GM19099 (cell line): Measurements from ENCODE around the gene KNDC1.

ENCODE experiments used
- POLR2A ChIP-seq: IDR thresholded peaks from 3 replicates; pipeline ENCODE4 v1.6.1; 2011; ENCODE audit warnings: low read depth; ENCODE audit not compliant: insufficient read length; ENCODE audit errors: extremely low read depth

The KNDC1 gene

DNA sequence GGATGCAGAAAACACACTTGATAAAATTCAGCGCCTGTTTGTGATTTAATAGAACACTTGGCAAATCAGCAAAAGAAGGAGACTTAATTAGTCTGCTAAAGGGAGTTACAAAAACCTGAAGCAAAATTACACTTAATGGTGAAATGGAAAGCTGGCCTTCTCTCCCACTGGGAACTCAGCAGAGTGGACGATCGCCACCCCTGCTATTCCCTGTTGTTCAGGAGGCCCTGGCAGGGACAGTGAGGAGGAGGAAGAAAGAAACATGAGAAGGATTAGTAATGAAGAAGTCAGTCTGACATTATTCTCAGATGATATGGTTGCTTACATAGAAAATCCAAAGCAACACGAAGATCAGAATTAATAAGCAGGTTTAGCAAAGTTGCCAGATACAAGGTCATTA is 5.6 kb upstream of the KNDC1 start:
- no peak for TF ChIP-seq POLR2A

DNA sequence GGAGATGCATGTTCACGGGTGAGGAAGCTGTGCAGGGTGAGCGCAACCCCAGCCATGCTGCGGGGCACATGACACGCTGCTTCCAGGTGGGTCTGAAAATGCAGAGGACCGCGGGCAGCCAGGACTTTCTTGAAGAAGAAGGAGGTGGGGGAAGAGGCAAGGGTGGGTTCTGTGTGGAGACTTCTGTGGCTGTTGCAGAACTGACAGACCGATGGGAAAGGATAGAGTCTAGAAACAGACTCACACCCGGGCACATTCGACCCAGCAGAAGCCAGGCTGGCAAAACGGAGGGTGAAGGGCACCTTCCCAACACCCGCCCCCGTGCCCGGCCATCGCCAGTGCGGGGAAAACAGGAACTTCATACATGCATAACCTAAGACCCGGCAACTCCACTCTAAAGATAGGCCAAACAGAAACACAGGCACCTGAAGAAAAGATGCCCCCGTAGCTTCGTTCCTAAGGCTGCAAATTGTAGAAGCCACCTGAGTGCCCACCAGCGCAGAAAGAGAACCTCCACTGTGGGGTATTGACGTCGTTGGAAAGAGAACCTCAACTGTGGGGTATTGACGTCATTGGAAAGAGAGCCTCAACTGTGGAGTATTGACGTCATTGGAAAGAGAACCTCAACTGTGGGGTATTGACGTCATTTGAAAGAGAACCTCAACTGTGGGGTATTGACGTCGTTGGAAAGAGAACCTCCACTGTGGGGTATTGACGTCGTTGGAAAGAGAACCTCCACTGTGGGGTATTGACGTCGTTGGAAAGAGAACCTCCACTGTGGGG is 4.8 kb upstream of the KNDC1 start:
- no peak for TF ChIP-seq POLR2A

DNA sequence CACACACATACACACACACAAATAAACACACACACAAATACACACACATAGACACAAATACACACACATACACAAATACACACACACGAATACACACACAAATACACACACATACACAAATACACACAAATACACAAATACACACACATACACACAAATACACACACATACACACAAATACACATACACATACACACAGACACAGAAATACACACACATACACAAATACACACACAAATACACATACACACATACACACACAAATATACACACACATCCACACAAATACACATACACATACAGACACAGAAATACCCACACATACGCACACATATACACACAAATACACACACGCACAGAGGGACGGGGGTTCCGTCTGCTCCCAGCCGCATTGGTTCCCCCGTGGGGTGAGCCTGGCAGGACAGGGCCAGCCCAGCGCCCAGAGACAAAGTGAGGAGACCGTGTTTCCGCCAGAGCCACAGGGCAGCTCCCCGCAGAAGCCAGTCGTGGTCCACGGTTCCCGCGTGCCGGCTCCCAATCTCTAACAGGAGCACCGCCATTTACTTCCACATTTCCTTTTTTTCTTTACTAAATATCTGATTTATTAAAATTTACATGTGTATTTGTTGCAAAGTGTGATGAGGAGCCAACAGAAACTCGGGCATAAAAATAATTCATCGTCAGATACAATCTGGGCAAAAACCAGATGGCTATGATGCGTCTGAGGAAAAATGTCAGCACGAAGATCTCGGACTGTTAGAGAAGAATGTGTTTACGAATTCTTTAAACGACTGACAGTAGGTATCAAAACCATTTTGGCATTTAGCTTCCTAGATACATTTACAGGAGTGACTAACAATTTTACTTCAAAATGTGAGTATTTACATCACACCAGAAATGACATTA is 3.1 kb upstream of the KNDC1 start:
- no peak for TF ChIP-seq POLR2A

DNA sequence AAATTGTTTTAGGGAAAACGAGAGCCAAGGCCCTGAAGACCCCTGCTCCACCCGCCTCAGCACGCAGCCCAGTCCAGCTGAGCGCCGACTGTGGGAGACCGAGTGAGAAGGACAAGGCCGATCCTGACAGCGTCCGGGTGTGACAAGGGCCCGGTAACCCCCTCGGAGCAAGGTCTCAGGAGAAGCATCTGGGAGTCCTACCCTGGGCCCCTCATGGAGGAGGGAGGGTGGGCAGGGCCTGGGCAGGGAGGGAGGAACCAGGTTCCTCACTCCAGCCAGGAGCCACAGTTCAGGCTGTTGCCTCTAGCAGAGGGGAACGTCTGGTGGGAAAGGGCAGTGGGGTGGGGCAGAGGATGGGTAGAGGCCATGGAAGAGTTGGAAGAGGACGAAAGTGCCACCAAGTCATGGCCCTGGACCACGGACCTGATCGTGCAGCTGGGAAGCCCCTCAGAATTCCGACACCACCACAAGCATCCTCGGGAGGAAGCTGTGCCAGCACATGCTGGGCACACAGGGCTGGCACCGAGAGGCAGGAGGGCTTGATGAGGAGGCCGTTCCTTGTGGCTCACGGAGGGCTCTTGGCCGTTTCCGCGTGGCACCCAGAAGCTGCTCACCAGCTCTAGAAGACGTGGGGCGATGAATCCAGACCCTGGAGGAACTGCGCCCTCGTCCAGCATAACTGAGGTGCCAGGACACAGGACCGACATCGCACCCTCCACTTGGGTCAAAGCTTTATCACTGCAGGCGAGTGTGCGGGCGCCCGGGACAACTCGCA is 2.2 kb upstream of the KNDC1 start:
- no peak for TF ChIP-seq POLR2A

DNA sequence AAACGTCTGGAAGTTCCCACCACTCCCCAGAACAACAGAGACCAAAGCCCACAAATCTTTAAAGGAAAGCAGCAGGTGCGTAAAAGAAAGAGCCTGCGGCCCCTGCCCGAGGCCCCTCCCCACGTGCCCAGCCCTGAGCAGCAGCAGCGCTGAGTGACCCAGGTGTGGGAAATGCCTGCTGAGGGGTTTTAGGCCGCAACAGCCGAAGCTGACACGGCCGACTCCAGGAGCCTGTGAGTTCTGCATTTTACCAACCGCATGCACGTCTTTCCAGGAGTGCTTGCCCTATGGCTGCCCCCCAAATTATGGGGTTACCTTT is 1.6 kb upstream of the KNDC1 start:
- no peak for TF ChIP-seq POLR2A

DNA sequence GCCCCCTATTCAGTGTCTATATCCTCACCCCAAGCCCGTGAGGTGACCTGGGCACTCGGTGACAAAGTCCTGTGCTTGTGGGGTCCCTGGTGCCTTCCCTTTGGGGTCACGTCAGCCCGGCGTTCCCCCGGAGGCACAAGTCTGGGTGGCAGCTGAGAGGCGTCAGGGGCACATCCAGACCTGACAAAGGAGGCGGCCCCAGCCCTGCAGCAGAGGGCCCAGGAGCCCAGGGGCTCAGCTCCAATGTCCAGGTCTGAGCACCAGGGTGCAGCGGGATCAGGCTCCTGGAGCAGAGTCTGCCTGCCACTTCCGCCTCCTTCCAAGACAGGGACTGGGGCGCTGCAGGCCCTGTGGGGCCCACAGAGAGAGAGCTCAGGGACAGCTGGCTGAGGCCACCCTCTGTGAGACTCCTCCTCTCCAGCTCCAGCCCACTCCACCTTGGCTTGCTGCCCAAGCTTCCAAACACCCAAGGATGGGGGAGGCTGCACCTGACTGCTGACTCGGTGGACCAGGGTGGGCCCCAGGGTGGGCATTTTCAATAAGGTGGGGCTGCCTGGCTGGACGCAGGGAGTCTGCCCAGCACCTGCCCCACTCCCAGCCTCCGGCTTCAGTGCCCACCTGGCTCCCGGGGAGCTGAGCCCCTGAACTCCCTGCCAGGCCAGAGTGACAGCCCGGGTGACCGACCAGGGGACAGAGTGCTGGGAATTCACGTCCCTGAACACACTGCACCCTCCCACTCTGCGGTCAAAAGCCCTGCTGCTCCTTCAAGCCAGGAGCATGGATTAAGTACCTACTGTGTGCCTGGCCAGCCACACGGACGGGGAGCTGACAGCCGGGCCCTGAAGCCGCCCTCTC is 1.0 kb upstream of the KNDC1 start:
- TF ChIP-seq POLR2A, result no peak

DNA sequence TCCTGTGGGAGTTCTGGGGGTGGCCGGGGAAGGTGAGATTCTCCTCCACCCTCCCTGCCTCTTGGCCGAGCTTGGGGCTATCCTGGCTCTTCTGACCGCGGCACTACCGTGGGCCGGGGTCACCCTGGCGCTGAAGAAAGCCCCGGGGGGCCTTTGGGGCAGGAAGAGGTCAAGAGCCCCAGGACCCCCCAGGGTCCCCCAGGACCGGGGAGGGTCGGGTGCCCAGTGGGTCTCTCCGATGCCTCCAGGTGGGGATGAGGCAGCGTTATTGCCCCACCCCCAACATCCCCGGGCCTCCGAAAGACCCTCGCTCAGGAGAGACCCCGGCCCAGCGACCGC is 439 bp upstream of the KNDC1 start:
- TF ChIP-seq POLR2A, result no peak

DNA sequence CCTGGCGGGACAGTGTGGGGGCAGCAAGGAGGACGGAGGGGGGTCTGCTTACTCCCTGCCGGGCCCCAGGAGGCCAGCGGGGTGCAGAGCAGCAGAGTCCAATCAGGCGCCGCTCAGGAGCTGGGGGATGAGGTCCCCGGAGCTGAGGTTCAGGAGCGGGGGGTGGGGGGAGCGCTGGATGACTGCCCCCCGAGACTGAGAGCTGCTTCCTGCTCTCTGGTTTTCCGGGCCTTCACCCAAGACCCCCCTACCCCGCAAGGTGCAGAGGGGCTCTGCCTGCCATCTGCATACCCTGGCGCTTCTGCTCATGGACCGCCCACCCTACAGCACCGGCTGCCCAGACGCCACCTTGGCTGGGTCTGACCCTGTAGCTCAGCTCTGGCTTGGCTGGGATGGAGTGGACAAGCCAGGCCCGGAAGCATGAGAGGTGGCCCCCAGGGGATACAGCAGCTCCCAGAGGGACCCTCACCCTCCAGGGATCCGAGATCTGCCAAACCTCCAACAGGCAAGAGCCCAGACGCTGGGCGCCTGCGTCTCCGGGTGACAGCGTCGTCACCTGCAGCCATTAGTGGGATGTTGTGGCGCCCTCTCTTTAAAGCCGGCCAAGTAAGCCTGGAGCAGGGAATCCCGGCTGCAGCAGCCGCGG is 930 bp downstream of the KNDC1 start:
- no peak for TF ChIP-seq POLR2A

DNA sequence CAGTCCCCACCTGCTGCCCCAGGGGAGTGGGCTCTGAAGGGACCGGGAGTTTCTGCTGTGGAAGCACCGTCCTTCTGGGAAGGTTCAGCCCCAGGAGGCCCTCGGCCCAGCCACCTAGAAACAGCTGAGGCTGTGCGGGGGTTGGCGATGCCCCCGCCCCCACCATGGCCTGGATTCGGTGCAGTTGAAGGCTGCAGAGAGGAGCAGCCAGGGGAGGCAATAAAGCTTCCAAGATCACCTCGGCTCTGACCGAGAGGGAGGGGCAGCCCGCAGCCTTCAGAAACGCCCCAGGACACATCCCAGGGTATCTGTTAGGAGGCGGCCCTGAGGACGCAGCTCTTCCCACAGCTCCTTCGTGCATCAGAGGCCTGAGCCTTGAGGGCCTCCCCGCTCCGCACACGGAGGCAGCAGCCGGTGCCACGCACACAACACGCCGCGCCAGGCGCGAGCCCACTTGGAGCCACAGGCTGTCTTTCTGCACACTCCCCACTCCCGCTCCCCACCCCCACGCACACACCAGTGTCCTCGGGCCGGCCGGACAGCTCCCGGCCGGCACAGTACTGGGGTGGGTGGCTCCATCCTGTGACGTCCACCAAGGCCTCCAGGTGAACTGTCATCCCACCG is 1.6 kb downstream of the KNDC1 start:
- no peak for TF ChIP-seq POLR2A

DNA sequence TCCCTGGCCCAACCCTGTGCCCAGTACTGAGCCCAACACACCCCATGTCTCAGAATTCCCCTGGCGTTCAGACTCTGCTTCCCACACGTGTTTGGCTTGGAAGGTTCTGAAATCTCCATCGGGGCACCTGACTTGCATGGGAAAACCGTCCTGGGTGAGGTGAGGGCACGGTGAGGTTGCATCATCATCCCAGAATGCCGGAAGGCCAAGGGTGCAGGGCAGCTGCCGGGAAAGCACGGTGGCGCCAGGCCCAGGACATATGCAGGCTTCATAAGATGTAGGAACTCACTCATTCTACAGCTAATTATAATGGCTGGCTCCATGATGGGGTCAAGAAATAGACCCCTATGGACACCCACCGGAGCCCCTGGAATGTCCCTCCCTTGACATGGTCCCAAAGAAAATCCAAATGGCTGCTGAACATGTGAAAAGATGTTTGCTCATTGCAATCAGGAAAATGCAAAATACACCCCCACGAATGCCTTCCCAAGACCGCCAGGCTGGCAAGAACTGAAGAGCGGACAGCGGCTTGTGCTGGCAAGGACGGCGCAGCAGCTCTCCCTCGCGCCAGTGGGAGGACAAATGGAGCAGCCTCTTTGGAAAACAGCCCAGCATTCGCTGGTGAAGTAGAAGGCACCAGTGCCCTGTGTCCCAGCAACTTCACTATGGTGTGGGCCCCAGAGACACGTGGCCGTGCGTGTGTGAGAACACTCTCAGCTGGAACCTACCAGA is 2.3 kb downstream of the KNDC1 start:
- TF ChIP-seq POLR2A, result no peak

DNA sequence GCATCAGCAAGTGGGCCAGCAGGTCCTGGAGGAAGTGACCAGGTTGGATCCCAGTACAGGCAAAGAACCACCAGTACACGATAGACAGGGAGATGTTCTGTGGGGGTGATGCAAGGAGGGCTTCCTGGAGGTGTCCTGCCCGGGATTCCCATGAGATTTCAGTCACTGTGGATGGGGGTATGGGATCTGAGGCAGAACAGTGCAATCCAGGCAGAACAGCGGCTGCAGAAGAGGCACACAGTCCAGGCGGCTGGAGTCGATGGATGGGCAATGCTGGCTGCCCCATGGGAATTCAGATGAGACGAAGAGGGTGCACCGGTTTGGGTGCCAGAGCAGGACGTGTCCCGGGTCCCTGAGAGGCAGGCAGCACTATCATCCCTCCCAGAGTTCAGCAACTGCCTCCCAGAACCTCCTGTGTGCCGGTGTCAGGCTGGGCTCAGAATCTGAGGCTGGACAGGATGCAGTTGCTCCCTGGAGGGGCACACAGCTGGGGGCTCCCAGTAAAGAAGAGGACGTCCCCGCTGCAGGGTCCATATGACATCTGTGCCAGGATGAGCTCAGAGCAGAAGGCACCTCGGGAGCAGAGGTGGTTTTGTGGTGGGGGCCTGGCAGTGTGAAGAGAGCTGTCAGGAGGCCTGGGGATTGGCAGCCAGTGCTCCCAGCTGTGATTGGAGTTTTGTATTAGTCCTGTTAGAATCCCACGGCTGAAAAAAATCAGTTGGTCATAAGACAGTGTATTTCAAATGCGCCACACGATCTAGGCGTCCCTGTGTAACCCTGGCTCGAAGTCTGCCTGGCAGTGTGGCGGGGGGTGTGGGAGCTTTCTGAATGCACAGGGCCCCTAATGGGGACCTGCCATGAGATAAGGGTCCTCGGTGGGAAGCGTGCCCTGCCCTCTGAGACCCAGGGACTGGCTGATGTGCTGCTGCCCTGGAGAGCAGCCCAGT is 3.2 kb downstream of the KNDC1 start:
- no peak for TF ChIP-seq POLR2A

DNA sequence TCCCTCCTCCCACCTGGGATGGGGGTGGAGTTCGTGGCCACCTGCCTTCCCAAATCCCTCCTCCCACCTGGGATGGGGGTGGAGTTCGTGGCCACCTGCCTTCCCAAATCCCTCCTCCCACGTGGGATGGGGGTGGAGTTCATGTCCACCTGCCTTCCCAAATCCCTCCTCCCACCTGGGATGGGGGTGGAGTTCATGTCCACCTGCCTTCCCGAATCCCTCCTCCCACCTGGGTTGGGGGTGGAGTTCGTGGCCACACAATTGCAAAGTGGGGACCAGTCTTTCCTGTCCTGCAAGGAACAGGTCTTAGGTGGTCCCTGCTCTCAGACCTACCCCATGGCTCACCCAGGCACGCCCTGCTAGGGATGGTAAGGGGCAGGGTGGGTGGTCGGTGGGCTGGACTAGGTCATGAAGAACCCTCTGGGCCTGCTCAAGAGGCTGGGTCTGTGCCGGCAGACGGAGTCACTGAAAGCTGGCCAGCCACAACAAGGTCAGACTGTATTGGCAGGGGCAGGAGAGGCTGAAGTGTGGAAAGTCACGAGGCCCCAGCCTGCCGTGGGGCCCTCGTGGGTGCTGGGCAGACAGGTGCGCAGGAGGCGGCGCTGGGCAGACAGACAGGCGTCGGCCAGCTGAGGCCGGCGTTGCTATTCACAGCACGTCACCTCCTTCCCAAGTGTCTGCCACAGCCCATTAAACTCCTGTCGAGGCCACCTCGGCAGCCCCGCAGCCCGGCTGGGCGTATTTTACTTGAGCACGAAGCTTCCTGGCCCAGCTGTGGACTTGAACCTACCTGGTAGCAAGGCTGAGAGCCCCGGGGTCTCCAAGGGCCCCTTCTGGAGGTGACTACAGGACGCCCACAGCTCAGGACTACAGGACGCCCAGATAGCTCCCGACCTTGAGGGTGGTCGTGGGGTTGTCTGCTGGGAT is 4.1 kb downstream of the KNDC1 start:
- TF ChIP-seq POLR2A, result no peak
